Measurements from ENCODE around the gene ZNF579.
A peak's percentile ranks its signal among the peaks of the same experiment; 100 is the strongest.
"Not testable (repeated sequence)": the region's sequence is repeated elsewhere in the genome, so short reads cannot be mapped to it uniquely, and the experiment has no call there.

The ZNF579 gene

DNA sequence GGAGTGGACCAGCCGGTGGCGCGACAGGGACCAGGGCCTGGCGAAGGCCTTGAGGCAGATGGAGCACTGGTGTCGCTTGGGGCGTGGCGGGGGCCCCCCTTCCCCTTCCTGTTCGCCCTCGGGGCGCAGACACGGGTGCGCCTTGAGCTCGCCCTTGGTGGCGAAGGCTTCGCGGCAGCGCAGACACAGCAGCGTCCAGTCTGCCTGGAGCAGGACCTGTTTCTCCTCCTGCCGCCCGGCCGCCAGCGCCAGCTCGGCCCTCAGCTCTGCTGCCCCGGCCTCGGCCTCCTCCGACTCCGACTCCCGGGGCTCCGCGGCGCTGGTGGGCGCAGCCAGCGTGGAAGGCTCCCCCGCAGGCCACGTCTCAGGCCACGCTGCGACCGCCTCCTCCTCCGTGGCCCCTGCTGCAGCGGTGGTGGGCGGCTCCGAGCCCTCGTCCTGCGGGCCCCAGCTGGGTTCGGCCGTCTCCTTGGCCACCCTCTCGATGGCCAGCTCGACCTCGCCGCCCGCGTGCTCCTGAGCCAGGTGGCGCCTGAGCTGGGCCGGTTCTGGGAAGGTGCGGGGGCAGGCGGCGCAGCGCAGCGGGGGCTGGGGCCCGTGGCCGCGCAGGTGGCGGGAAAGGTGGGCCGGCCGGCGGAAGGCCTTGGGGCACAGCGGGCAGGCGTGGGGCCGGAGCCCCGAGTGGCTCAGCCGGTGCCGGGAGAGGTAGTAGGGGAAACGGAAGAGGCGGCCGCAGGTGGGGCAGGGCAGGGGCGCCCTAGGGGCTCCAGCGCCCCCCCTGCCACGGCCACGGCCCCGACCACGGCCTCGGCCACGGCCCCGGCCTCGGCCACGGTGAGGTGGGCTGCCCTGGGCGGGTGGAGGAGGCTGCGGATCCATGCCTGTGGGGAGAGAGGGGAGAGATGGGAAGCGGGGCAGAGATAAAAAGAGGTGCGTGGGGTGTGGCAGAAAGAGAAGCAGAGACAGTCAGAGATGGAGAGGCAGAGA lies 1.6 kb downstream of the ZNF579 start:
- H3K27ac ChIP-seq, result peak overlapping the region; percentile 85
- TF ChIP-seq Cebpa-rat (IDR thresholded peaks at IDR 0.05), result no peak

DNA sequence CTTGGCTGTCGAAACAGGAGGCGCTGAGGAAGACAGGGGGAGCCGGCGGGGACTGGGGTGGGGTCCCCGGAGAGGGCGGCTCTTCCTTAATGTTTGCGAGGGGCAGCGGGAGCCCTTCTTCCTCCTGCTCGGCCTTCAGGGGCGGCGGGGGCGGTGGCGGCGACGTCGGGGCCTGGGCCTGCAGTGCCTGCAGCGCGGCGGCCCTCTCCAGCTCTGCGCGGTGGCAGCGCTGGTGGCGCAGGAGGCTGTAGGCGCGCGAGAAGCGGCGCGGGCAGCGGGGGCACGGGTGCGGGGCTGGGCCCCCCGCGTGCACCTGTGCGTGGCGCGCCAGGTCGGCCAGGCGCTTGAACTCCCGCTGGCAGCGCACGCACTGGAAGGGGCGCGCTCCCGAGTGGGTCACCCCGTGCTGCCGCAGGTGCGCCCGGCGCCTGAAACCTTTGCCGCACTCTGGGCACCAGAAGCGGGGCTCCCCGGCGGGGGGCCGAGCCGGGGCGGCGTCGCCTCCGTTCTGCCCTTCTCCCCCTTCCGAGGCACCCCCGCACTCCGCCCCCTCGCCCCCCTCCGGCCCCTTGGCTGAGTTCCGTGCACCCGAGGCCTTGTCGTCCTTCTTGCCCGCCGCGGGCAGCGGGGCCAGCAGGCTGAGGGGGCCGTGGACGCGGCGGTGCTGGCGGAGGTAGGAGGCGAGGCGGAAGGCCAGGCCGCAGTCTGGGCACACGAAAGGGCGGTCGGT lies 2.5 kb downstream of the ZNF579 start:
- peaks cover 37% of the 10 kb centered on the region for H3K36me3 ChIP-seq
- H3K27me3 ChIP-seq, result no peaks in the 10 kb centered on the region
- H3K4me1 ChIP-seq, result peaks cover 23% of the 10 kb centered on the region
- H3K4me2 ChIP-seq, result no peak overlapping the region
- no peak for TF ChIP-seq Cebpa-rat (IDR thresholded peaks at IDR 0.05)
- H3K9ac ChIP-seq, result no peak overlapping the region
- peaks cover 15% of the 10 kb centered on the region for H4K20me1 ChIP-seq
- no peak overlapping the region for H3K4me3 ChIP-seq
- H3K27ac ChIP-seq, result no peak overlapping the region
- no peaks in the 10 kb centered on the region for H3K9me3 ChIP-seq

More for the DNA sequence above, 1.6 kb downstream of the ZNF579 start:
- Histone ChIP-seq H3K4me1 (peaks cover 23% of the 10 kb centered on the region), H3K9me3 (no peaks in the 10 kb centered on the region), H3K36me3 (peaks cover 37% of the 10 kb centered on the region), H4K20me1 (peaks cover 15% of the 10 kb centered on the region), H3K27me3 (no peaks in the 10 kb centered on the region), H3K9ac (peak overlapping the region; percentile 85), H3K4me3 (peak overlapping the region; percentile 80), H3K4me2 (peak overlapping the region; percentile 94)

DNA sequence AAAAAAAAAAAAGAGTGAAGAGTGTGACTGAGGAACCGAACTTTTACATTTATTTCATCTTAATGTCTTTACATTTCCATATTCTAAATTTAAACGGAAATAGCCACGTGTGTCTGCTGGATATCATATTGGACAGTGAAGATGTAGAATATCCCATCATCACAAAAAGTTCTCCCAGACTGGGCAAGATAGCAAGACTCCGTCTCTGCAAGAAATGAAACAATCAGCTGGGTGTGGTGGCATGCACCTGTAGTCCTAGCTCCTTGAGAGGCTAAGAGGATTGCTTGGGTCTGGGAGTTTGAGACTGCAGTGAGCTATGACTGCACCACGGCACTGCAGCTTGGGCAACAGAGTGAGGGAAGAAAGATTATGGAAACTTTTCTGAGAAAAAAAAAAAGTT lies 3.9 kb downstream of the ZNF579 start:
- no peak overlapping the region for H3K4me2 ChIP-seq
- TF ChIP-seq Cebpa-rat (IDR thresholded peaks at IDR 0.05), result no peak

DNA sequence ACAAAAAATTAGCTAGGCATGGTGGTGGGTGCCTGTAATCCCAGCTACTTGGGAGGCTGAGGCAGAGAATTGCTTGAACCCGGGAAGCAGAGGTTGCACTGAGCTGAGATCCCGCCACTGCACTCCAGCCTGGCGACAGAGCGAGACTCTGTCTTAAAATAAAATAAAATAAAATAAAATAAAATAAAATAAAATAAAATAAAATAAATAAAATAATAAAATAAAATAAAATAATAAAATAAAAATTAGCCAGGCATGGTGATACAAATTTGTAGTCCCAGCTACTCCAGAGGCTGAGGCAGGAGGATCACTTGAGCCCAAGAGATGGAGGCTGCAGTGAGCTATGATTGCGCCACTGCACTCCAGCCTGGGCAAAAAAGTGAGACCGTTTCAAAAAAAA lies 6.7 kb downstream of the ZNF579 start:
- not testable (repeated sequence) for H3K27me3 ChIP-seq, H3K9ac ChIP-seq, H3K4me1 ChIP-seq, H3K9me3 ChIP-seq, H4K20me1 ChIP-seq, H3K4me2 ChIP-seq, H3K27ac ChIP-seq, H3K4me3 ChIP-seq
- peaks cover 32% of the 10 kb centered on the region for H3K36me3 ChIP-seq

More for the DNA sequence above, 3.9 kb downstream of the ZNF579 start:
- H3K4me1 ChIP-seq, result peaks cover 20% of the 10 kb centered on the region
- H3K36me3 ChIP-seq, result peaks cover 37% of the 10 kb centered on the region
- H3K9ac ChIP-seq, result no peak overlapping the region
- no peak overlapping the region for H3K4me3 ChIP-seq
- H4K20me1 ChIP-seq, result peaks cover 15% of the 10 kb centered on the region
- H3K27ac ChIP-seq, result no peak overlapping the region
- no peaks in the 10 kb centered on the region for H3K27me3 ChIP-seq
- no peaks in the 10 kb centered on the region for H3K9me3 ChIP-seq

DNA sequence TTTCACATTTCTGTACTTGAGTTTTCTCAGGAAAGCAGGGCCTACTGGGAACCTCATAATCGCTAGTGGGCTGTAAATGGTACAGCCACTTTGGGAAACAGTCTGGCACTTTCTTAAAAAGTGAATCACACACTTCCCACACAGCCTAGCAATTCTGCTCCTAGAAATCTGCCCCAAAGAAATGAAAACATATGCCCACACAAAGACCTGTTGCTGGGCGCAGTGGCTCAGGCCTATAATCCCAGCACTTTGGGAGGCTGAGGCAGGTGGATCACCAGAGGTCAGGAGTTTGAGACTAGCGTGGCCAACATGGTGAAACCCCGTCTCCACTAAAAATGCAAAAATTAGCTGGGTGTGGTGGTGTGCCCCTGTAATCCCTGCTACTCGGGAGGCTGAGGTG lies 11.2 kb downstream of the ZNF579 start:
- H3K27me3 ChIP-seq, H3K36me3 ChIP-seq, H4K20me1 ChIP-seq, H3K4me1 ChIP-seq, H3K27ac ChIP-seq, H3K4me2 ChIP-seq, H3K4me3 ChIP-seq, H3K9me3 ChIP-seq, H3K9ac ChIP-seq: not testable (repeated sequence)

DNA sequence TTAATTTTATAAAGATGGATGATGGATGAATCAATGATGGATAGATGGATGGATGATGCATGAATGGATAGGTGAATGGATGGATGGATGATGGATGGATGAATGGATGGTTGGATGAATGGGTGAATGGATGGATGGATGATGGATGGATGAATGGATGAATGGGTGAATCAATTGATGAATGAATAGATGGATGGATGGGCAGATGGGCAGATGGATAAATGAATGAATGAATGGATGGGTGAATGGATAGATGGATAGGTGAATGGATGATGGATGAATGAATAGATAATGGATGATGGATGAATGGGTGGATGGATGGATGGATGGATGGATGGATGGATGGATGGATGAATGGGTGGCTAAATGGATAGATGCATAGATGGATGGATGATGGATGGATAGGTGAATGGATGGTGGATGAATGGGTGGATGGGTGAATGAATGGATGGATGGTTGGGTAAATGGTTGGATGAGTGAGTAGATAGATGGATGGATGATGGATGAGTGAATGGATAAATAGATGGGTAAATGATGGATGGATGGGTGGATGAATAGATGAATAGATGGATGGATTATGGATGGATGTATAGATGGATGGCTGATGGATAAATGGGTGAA lies 12.8 kb downstream of the ZNF579 start:
- TF ChIP-seq Cebpa-rat (IDR thresholded peaks at IDR 0.05), result no peak
- H3K27me3 ChIP-seq, result no peaks in the 10 kb centered on the region
- H3K9ac ChIP-seq, result no peak overlapping the region
- no peaks in the 10 kb centered on the region for H4K20me1 ChIP-seq
- H3K36me3 ChIP-seq, result no peaks in the 10 kb centered on the region
- H3K27ac ChIP-seq, result no peak overlapping the region
- H3K4me2 ChIP-seq, result no peak overlapping the region
- H3K9me3 ChIP-seq, result no peaks in the 10 kb centered on the region
- H3K4me1 ChIP-seq, result peaks cover 9% of the 10 kb centered on the region; the same call in 1 of the 2 replicates
- H3K4me3 ChIP-seq, result no peak overlapping the region

DNA sequence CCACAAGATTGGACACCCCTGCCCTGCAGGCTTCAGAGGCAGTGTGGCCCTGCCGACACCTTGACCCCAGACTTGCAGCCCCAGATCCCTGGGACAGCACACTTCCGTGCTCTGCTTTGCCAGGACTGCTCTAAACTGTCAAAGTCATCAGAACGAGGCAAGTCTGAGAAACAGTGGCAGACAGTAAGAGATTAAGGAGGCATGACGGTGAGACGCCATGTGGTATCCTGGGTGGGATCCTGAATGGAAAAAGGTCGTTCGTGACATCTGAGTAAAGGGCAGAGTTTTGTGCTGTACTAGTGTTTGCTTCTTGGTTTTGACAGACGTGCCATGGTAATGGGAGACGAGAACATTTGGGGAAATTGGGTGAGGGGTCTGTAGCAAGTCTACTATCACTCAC lies 13.8 kb downstream of the ZNF579 start:
- H3K4me2 ChIP-seq, result no peak overlapping the region
- H3K4me3 ChIP-seq, result no peak overlapping the region
- peaks cover 9% of the 10 kb centered on the region; the same call in 1 of the 2 replicates for H3K4me1 ChIP-seq
- H3K9me3 ChIP-seq, result no peaks in the 10 kb centered on the region
- H4K20me1 ChIP-seq, result no peaks in the 10 kb centered on the region
- no peaks in the 10 kb centered on the region for H3K36me3 ChIP-seq
- no peak overlapping the region for H3K9ac ChIP-seq
- no peaks in the 10 kb centered on the region for H3K27me3 ChIP-seq
- no peak overlapping the region for H3K27ac ChIP-seq
- no peak for TF ChIP-seq Cebpa-rat (IDR thresholded peaks at IDR 0.05)

DNA sequence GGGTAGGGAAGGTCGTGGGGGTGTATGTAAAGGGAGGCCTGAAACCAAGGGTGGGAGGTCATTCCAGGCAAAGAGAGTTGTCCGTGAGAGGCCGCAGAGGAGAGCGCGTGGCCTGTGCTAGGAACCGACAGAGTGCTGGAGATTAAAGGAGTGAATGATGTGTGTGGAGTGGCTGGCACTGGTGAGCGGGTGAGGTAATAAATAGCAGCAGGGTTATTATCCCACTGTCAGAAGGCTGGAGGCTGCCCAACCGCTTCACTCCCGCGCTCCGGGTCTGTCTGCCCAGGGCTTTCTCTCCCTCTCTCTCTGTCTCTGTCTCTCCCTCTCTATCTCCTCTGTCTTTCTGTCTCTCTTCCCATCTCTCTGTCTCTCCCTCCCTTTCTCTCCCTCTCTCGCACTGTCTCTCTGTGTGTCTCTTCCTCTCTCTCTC lies 17.4 kb downstream of the ZNF579 start:
- Histone ChIP-seq H3K4me3 (no peak overlapping the region), H3K4me2 (no peak overlapping the region), H3K27me3 (no peaks in the 10 kb centered on the region), H4K20me1 (no peaks in the 10 kb centered on the region), H3K9me3 (peaks cover 6% of the 10 kb centered on the region), H3K27ac (no peak overlapping the region), H3K4me1 (peaks cover 9% of the 10 kb centered on the region; the same call in 1 of the 2 replicates), H3K9ac (no peak overlapping the region), H3K36me3 (no peaks in the 10 kb centered on the region)
- no peak for TF ChIP-seq Cebpa-rat (IDR thresholded peaks at IDR 0.05)

DNA sequence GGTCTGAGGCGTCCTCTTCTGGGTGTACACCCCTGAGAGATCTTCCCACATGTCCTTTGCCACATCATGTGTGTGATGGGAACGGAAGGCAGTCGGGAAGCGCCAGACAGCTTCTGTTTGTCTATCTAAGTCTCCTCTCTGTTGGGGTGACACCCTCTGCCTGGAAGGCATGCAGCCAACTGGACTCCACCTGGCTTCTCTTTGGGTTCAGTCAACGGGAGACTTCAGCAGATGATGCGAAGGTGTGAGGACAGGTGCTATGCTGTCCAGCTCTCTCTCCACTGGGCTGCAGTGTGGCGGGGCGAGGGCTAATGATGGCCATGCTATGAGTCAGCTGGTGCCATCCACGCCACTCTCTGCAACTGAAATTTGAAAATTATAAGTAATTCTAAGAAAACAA lies 21.0 kb downstream of the ZNF579 start:
- Histone ChIP-seq H3K4me2 (no peak overlapping the region), H3K4me1 (peaks cover 3% of the 10 kb centered on the region; the same call in 1 of the 2 replicates), H3K36me3 (no peaks in the 10 kb centered on the region), H3K27me3 (no peaks in the 10 kb centered on the region), H3K27ac (no peak overlapping the region), H4K20me1 (no peaks in the 10 kb centered on the region), H3K9me3 (peaks cover 6% of the 10 kb centered on the region), H3K4me3 (no peak overlapping the region), H3K9ac (no peak overlapping the region)
- no peak for TF ChIP-seq Cebpa-rat (IDR thresholded peaks at IDR 0.05)
